Tibial artery (tissue), 4 donors: ENCODE measurements around the gene MKNK1.

Experiments
- DNase-seq, 2 donors: peaks; one replicate each; pipeline ENCODE4 v3.0.0-alpha.2; 2019
- H3K27ac ChIP-seq, 2 donors: fragments of 200-600 bp; sonication (generic) in 1 of 2; 1 replicate in 1 of 2; 2 replicates in 1 of 2; pipeline ENCODE4 v1.5.1; 2018 to 2019; ENCODE audit warnings: mild to moderate bottlenecking in 1 of 2
- H3K27me3 ChIP-seq, 2 donors: fragments of 200-600 bp; sonication (generic) in 1 of 2; one replicate each; pipeline versions ENCODE4 v1.5.1 to v1.6.0; 2016 to 2019
- H3K36me3 ChIP-seq, 3 donors: fragments of 200-600 bp; sonication (generic) in 2 of 3; one replicate each; pipeline ENCODE4 v1.5.1; 2016 to 2019; ENCODE audit warnings: mild to moderate bottlenecking in 2 of 3
- H3K4me1 ChIP-seq, 4 donors: fragments of 200-600 bp; sonication (generic) in 2 of 4; 1 replicate in 3 of 4; 2 replicates in 1 of 4; pipeline ENCODE4 v1.5.1; 2016 to 2019
- H3K4me3 ChIP-seq, 2 donors: fragments of 200-600 bp; sonication (generic) in 1 of 2; 1 replicate in 1 of 2; 2 replicates in 1 of 2; pipeline ENCODE4 v1.5.1; 2018 to 2019; ENCODE audit warnings: mild to moderate bottlenecking in 2 of 2
- H3K9me3 ChIP-seq, 3 donors: fragments of 200-600 bp; sonication (generic) in 1 of 3; one replicate each; pipeline ENCODE4 v1.5.1; 2016 to 2019
- CTCF ChIP-seq, 2 experiments: fragments of 200-600 bp in 1 of 2; fragments of 450-650 bp in 1 of 2; IDR thresholded peaks; one replicate each; pipeline ENCODE4 v1.5.1; 2017 to 2019; ENCODE audit warnings: antibody characterized with exemption in 2 of 2, mild to moderate bottlenecking in 1 of 2, moderate library complexity in 1 of 2
- intact Hi-C: fragments of 100-400 bp; cut with DNase I; formaldehyde crosslinking; loops from one replicate; pipeline ENCODE4 v1.15.0; 2023; ENCODE audit warnings: low total_unique reads

The MKNK1 gene

GRCh38 chr1:46543382-46543760, 60.7 kb downstream of the MKNK1 start:
- intact Hi-C loops, result no loop called here
- Histone ChIP-seq H3K27ac (no peak overlapping the region), H3K27me3 (peaks cover 0 to 59% of the 10 kb centered on the region in 2 donors), H3K36me3 (no peaks in the 10 kb centered on the region), H3K4me1 (peaks cover 0 to 14% (median 8%) of the 10 kb centered on the region in 4 donors), H3K9me3 (no peaks in the 10 kb centered on the region), H3K4me3 (no peak overlapping the region)
- DNase-seq, result no peak
- no peak for TF ChIP-seq CTCF (IDR thresholded peaks at IDR 0.05)

GRCh38 chr1:46539972-46540371, 64.1 kb downstream of the MKNK1 start:
- H3K4me1 ChIP-seq, result peaks cover 0 to 14% (median 8%) of the 10 kb centered on the region in 4 donors
- no peak for DNase-seq
- peaks cover 0 to 38% of the 10 kb centered on the region in 2 donors for H3K27me3 ChIP-seq
- H3K4me3 ChIP-seq, result no peak overlapping the region
- intact Hi-C loops, result no loop called here
- no peaks in the 10 kb centered on the region for H3K9me3 ChIP-seq
- no peaks in the 10 kb centered on the region for H3K36me3 ChIP-seq
- no peak overlapping the region for H3K27ac ChIP-seq
- TF ChIP-seq CTCF (IDR thresholded peaks at IDR 0.05), result no peak

GRCh38 chr1:46538147-46538546, 65.9 kb downstream of the MKNK1 start:
- TF ChIP-seq CTCF (IDR thresholded peaks at IDR 0.05), result no peak
- H3K9me3 ChIP-seq, result no peaks in the 10 kb centered on the region
- no peak overlapping the region for H3K4me3 ChIP-seq
- H3K27me3 ChIP-seq, result peaks cover 0 to 20% of the 10 kb centered on the region in 2 donors
- H3K27ac ChIP-seq, result no peak overlapping the region
- no peak for DNase-seq
- H3K4me1 ChIP-seq, result peaks cover 0 to 10% (median 5%) of the 10 kb centered on the region in 4 donors
- no peaks in the 10 kb centered on the region for H3K36me3 ChIP-seq
- intact Hi-C loops, result no loop called here

GRCh38 chr1:46537651-46538050, 66.4 kb downstream of the MKNK1 start:
- TF ChIP-seq CTCF (IDR thresholded peaks at IDR 0.05), result no peak
- Histone ChIP-seq H3K9me3 (no peaks in the 10 kb centered on the region), H3K4me1 (peaks cover 0 to 12% (median 7%) of the 10 kb centered on the region in 4 donors), H3K27me3 (peaks cover 0 to 15% of the 10 kb centered on the region in 2 donors), H3K27ac (no peak overlapping the region), H3K36me3 (no peaks in the 10 kb centered on the region), H3K4me3 (no peak overlapping the region)
- no peak for DNase-seq
- intact Hi-C loops, result no loop called here

GRCh38 chr1:46536527-46536926, 67.5 kb downstream of the MKNK1 start:
- Histone ChIP-seq H3K27ac (no peak overlapping the region), H3K27me3 (peaks cover 0 to 10% of the 10 kb centered on the region in 2 donors), H3K36me3 (no peaks in the 10 kb centered on the region), H3K4me1 (peaks cover 0 to 14% (median 6%) of the 10 kb centered on the region in 4 donors), H3K9me3 (no peaks in the 10 kb centered on the region), H3K4me3 (no peak overlapping the region)
- intact Hi-C loops, result no loop called here
- no peak for TF ChIP-seq CTCF (IDR thresholded peaks at IDR 0.05)
- no peak for DNase-seq

GRCh38 chr1:46535063-46535462, 69.0 kb downstream of the MKNK1 start:
- Histone ChIP-seq H3K27ac (no peak overlapping the region), H3K4me1 (peaks cover 0 to 14% (median 6%) of the 10 kb centered on the region in 4 donors), H3K36me3 (no peaks in the 10 kb centered on the region), H3K4me3 (no peak overlapping the region), H3K27me3 (peaks cover 0 to 19% of the 10 kb centered on the region in 2 donors), H3K9me3 (no peaks in the 10 kb centered on the region)
- no peak for DNase-seq
- no peak for TF ChIP-seq CTCF (IDR thresholded peaks at IDR 0.05)
- intact Hi-C loops, result no loop called here
